Fibroblast of gingiva (primary cell): ENCODE data around the gene PLEKHM3.

Source experiments
- DNase-seq: peaks from one replicate; pipeline ENCODE4 v3.0.0-alpha.2; 2011; ENCODE audit warnings: low read depth

The PLEKHM3 gene

GRCh38 chr2:207852791-207853190, 172.5 kb downstream of the PLEKHM3 start:
- no peak for DNase-seq

- DNase-seq: no peak
These were observed 175.9 kb downstream of the PLEKHM3 start for GRCh38 chr2:207849443-207849842.

- DNase-seq: no peak
These were observed 176.8 kb downstream of the PLEKHM3 start for GRCh38 chr2:207848545-207848928.

- DNase-seq: peak; percentile 19
These were observed 177.4 kb downstream of the PLEKHM3 start for GRCh38 chr2:207847807-207848544.

- no peak for DNase-seq
These were observed 178.1 kb downstream of the PLEKHM3 start for GRCh38 chr2:207847098-207847806.

- no peak for DNase-seq
These were observed 180.0 kb downstream of the PLEKHM3 start for GRCh38 chr2:207845202-207845864.

- no peak for DNase-seq
These were observed 180.7 kb downstream of the PLEKHM3 start for GRCh38 chr2:207844648-207845047.

- no peak for DNase-seq
These were observed 185.2 kb downstream of the PLEKHM3 start for GRCh38 chr2:207840101-207840500.

- no peak for DNase-seq
These were observed 185.8 kb downstream of the PLEKHM3 start for GRCh38 chr2:207839575-207839974.

GRCh38 chr2:207839028-207839427, 186.3 kb downstream of the PLEKHM3 start:
- no peak for DNase-seq

GRCh38 chr2:207836521-207837133, 188.7 kb downstream of the PLEKHM3 start:
- DNase-seq: no peak

GRCh38 chr2:207835805-207836204, 189.5 kb downstream of the PLEKHM3 start:
- no peak for DNase-seq

GRCh38 chr2:207833251-207833751, 192.0 kb downstream of the PLEKHM3 start:
- no peak for DNase-seq

GRCh38 chr2:207831584-207832248, 193.6 kb downstream of the PLEKHM3 start:
- no peak for DNase-seq

- DNase-seq: no peak
These were observed 194.4 kb downstream of the PLEKHM3 start for GRCh38 chr2:207830778-207831438.

GRCh38 chr2:207828361-207829057, 196.8 kb downstream of the PLEKHM3 start:
- DNase-seq: no peak

- DNase-seq: no peak
These were observed 199.3 kb downstream of the PLEKHM3 start for GRCh38 chr2:207825978-207826377.

- DNase-seq: no peak
These were observed 200.0 kb downstream of the PLEKHM3 start for GRCh38 chr2:207825045-207825954.

- DNase-seq: no peak
These were observed 201.5 kb downstream of the PLEKHM3 start for GRCh38 chr2:207823865-207824264.
